ENCODE results near the gene GJA4. TPM values are rescaled to one million over a fixed set of nuclear protein-coding genes. Genes with fewer than 3 reads are reported as not detected.

Gene GJA4
- total RNA-seq, result 42.2 and 48.0 TPM in 2 replicates
- long read RNA-seq, transcript GJA4-201 (2 exons, 1,622 nt), result major isoform, 17 of 26 reads
- long read RNA-seq, partial matches to known transcripts, result 4 of 26 reads
- long read RNA-seq, other reads (novel, unspliced or antisense), result 3 of 26 reads

GRCh38 chr1:34792868-34793727 lies at the start of gene GJA4:
Gene GJA4, plus strand, starts transcription at chr1:34792999. Its CDS starts 1,215 bp downstream, at chr1:34794214.
- H3K4me1 Mint-ChIP-seq (ENCODE audit: low read depth), result peaks cover 45% of the 10 kb centered on the region
- TF ChIP-seq CTCF (IDR thresholded peaks at IDR 0.05; ENCODE audit: unreplicated experiment), result no peak
- no peaks in the 10 kb centered on the region for H3K9me3 Mint-ChIP-seq (ENCODE audit: low read depth)
- H3K4me3 Mint-ChIP-seq (ENCODE audit: low read depth), result peak within 1 kb of the TSS; percentile 71
- peaks cover 28% of the 10 kb centered on the region for H3K27me3 Mint-ChIP-seq
- H3K36me3 Mint-ChIP-seq (ENCODE audit: insufficient read depth), result peaks cover 19% of the 10 kb centered on the region
- no peak for DNase-seq (ENCODE audit: low spot score, unreplicated experiment)
- H3K27ac Mint-ChIP-seq, result no peak within 1 kb of the TSS

GRCh38 chr1:34743775-34744174 lies 49.0 kb upstream of the GJA4 start:
- Mint-ChIP-seq H3K27ac (no peak overlapping the region), H3K27me3 (peaks cover 51% of the 10 kb centered on the region), H3K4me3 (ENCODE audit: low read depth) (no peak overlapping the region), H3K36me3 (ENCODE audit: insufficient read depth) (no peaks in the 10 kb centered on the region), H3K4me1 (ENCODE audit: low read depth) (peaks cover 13% of the 10 kb centered on the region), H3K9me3 (ENCODE audit: low read depth) (no peaks in the 10 kb centered on the region)
- no peak for DNase-seq (ENCODE audit: low spot score, unreplicated experiment)
- no peak for TF ChIP-seq CTCF (IDR thresholded peaks at IDR 0.05; ENCODE audit: unreplicated experiment)

- Mint-ChIP-seq H3K4me1 (ENCODE audit: low read depth) (peaks cover 14% of the 10 kb centered on the region), H3K27me3 (peaks cover 53% of the 10 kb centered on the region), H3K9me3 (ENCODE audit: low read depth) (no peaks in the 10 kb centered on the region), H3K36me3 (ENCODE audit: insufficient read depth) (no peaks in the 10 kb centered on the region), H3K27ac (no peak overlapping the region), H3K4me3 (ENCODE audit: low read depth) (no peak overlapping the region)
- no peak for TF ChIP-seq CTCF (IDR thresholded peaks at IDR 0.05; ENCODE audit: unreplicated experiment)
- DNase-seq (ENCODE audit: low spot score, unreplicated experiment), result no peak
These were observed 47.9 kb upstream of the GJA4 start for GRCh38 chr1:34744851-34745250.

- H3K4me3 Mint-ChIP-seq (ENCODE audit: low read depth), result no peak overlapping the region
- DNase-seq (ENCODE audit: low spot score, unreplicated experiment), result no peak
- TF ChIP-seq CTCF (IDR thresholded peaks at IDR 0.05; ENCODE audit: unreplicated experiment), result no peak
- H3K9me3 Mint-ChIP-seq (ENCODE audit: low read depth), result no peaks in the 10 kb centered on the region
- no peak overlapping the region for H3K27ac Mint-ChIP-seq
- no peaks in the 10 kb centered on the region for H3K36me3 Mint-ChIP-seq (ENCODE audit: insufficient read depth)
- peaks cover 53% of the 10 kb centered on the region for H3K27me3 Mint-ChIP-seq
- peaks cover 13% of the 10 kb centered on the region for H3K4me1 Mint-ChIP-seq (ENCODE audit: low read depth)
These were observed 47.1 kb upstream of the GJA4 start for GRCh38 chr1:34745666-34746065.

GRCh38 chr1:34746101-34746500 lies 46.7 kb upstream of the GJA4 start:
- Mint-ChIP-seq H3K4me1 (ENCODE audit: low read depth) (peaks cover 13% of the 10 kb centered on the region), H3K27me3 (peaks cover 54% of the 10 kb centered on the region), H3K9me3 (ENCODE audit: low read depth) (no peaks in the 10 kb centered on the region), H3K4me3 (ENCODE audit: low read depth) (no peak overlapping the region), H3K27ac (no peak overlapping the region), H3K36me3 (ENCODE audit: insufficient read depth) (no peaks in the 10 kb centered on the region)
- no peak for TF ChIP-seq CTCF (IDR thresholded peaks at IDR 0.05; ENCODE audit: unreplicated experiment)
- DNase-seq (ENCODE audit: low spot score, unreplicated experiment), result no peak
